ENCODE measurements around the gene DHRS2.

The DHRS2 gene

GRCh38 chr14:23621204-23621931, 14.8 kb upstream of the DHRS2 start:
- ATAC-seq, result no peak
- TF ChIP-seq SNAI2 (CRISPR knock-in tag; IDR thresholded peaks at IDR 0.05), result no peak
- TF ChIP-seq PATZ1 (CRISPR knock-in tag; IDR thresholded peaks at IDR 0.05; ENCODE audit: borderline replicate concordance), result no peak
- no peak for TF ChIP-seq ISL1 (CRISPR knock-in tag; IDR thresholded peaks at IDR 0.05)
- TF ChIP-seq BACH2 (CRISPR knock-in tag; IDR thresholded peaks at IDR 0.05; ENCODE audit: borderline replicate concordance), result no peak
- no peak for TF ChIP-seq ZFP3 (CRISPR knock-in tag; IDR thresholded peaks at IDR 0.05)
- TF ChIP-seq ZNF70 (CRISPR knock-in tag; IDR thresholded peaks at IDR 0.05), result no peak
- no peak for TF ChIP-seq RARB (CRISPR knock-in tag; IDR thresholded peaks at IDR 0.05)
- no peak for TF ChIP-seq ZNF565 (CRISPR knock-in tag; conservative IDR thresholded peaks at IDR 0.05; ENCODE audit: low read depth)
- no peak for TF ChIP-seq PPARA (CRISPR knock-in tag; IDR thresholded peaks at IDR 0.05; ENCODE audit: borderline replicate concordance)
- no peak for TF ChIP-seq GLIS3 (CRISPR knock-in tag; IDR thresholded peaks at IDR 0.05)
- TF ChIP-seq ARNTL (CRISPR knock-in tag; IDR thresholded peaks at IDR 0.05; ENCODE audit: borderline replicate concordance, low read depth), result no peak
- no peak for TF ChIP-seq CREB5 (CRISPR knock-in tag; IDR thresholded peaks at IDR 0.05; ENCODE audit: low read depth)
- TF ChIP-seq ESRRG (CRISPR knock-in tag; IDR thresholded peaks at IDR 0.05), result no peak
- TF ChIP-seq ZFP30 (CRISPR knock-in tag; IDR thresholded peaks at IDR 0.05), result no peak

GRCh38 chr14:23621932-23622730, 14.0 kb upstream of the DHRS2 start:
- no peak for ATAC-seq

GRCh38 chr14:23622990-23623389, 13.2 kb upstream of the DHRS2 start:
- ATAC-seq, result no peak
- no peak for TF ChIP-seq TSHZ2 (CRISPR knock-in tag; IDR thresholded peaks at IDR 0.05)
- TF ChIP-seq GLIS3 (CRISPR knock-in tag; IDR thresholded peaks at IDR 0.05), result no peak
- no peak for TF ChIP-seq PATZ1 (CRISPR knock-in tag; IDR thresholded peaks at IDR 0.05; ENCODE audit: borderline replicate concordance)
- TF ChIP-seq OSR1 (CRISPR knock-in tag; IDR thresholded peaks at IDR 0.05), result no peak
- TF ChIP-seq ZFP3 (CRISPR knock-in tag; IDR thresholded peaks at IDR 0.05), result no peak
- TF ChIP-seq POU6F1 (CRISPR knock-in tag; IDR thresholded peaks at IDR 0.05; ENCODE audit: borderline replicate concordance, low read depth), result no peak

More at GRCh38 chr14:23621932-23622730, 14.0 kb upstream of the DHRS2 start:
- no peak for TF ChIP-seq POU6F1 (CRISPR knock-in tag; IDR thresholded peaks at IDR 0.05; ENCODE audit: borderline replicate concordance, low read depth)
- TF ChIP-seq ZNF565 (CRISPR knock-in tag; conservative IDR thresholded peaks at IDR 0.05; ENCODE audit: low read depth), result no peak
- no peak for TF ChIP-seq CSRNP3 (CRISPR knock-in tag; IDR thresholded peaks at IDR 0.05)
- no peak for TF ChIP-seq OSR1 (CRISPR knock-in tag; IDR thresholded peaks at IDR 0.05)
- no peak for TF ChIP-seq ARNTL (CRISPR knock-in tag; IDR thresholded peaks at IDR 0.05; ENCODE audit: borderline replicate concordance, low read depth)
- TF ChIP-seq TOX (CRISPR knock-in tag; IDR thresholded peaks at IDR 0.05; ENCODE audit: borderline replicate concordance), result no peak
- TF ChIP-seq ZNF70 (CRISPR knock-in tag; IDR thresholded peaks at IDR 0.05), result no peak
- no peak for TF ChIP-seq GLIS3 (CRISPR knock-in tag; IDR thresholded peaks at IDR 0.05)

All from SK-N-SH treated with all-trans-retinoic acid at 6 μM for 48 hours (cell line).